MM.1S (cell line): ENCODE measurements around the gene LCE5A.

Experiments used
- CTCF ChIP-seq: fragments of 300-600 bp; sonication (generic); IDR thresholded peaks from 2 replicates; pipeline ENCODE4 v1.5.1; 2016; ENCODE audit warnings: antibody characterized with exemption, low read length, mixed read lengths
- EZH2 ChIP-seq: fragments of 300-600 bp; sonication (generic); optimal IDR thresholded peaks from 2 replicates; pipeline ENCODE3; 2017; ENCODE audit warnings: low read depth, mild to moderate bottlenecking, antibody characterized with exemption, low read length, mixed read lengths

GRCh38 chr1:152520561-152521090 lies 10.0 kb downstream of the LCE5A start:
- TF ChIP-seq CTCF = no peak
- no peak for TF ChIP-seq EZH2
